NT2/D1 (cell line): Measurements from ENCODE around the gene TMEM63C.

Experiments used
- SUZ12 ChIP-seq: IDR thresholded peaks from 2 replicates; pipeline ENCODE4 v1.6.1; 2011; ENCODE audit not compliant: insufficient read length, insufficient read depth; ENCODE audit errors: extremely low read depth
- YY1 ChIP-seq: IDR thresholded peaks from 2 replicates; pipeline ENCODE4 v1.6.1; 2011; ENCODE audit not compliant: insufficient read length, insufficient read depth
- ZNF274 ChIP-seq: IDR thresholded peaks from 2 replicates; pipeline ENCODE4 v1.6.1; 2011; ENCODE audit warnings: mild to moderate bottlenecking, low read depth, low read length

DNA sequence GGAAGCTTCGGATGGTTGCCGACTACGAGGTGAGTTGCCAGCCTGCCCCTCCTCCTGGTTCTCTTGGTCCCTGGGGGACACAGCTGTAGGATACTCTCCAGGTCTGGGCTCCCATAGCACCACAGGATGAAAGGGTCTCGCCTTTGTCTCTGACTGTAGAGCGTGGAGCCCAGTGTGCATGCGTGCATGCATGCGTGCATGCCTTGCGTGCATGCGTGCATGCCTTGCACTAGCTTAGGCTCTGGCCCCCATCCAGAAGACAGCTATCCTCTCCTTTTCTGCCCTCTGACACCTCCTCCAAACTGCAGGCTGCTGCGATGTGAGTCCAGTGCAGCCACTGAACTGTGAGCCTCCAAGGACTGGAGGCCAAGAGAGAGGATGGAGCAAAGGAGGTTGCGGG, 70.3 kb downstream of the TMEM63C start:
- TF ChIP-seq SUZ12 (no peak), ZNF274 (no peak), YY1 (no peak)
